HepG2 (cell line): ENCODE results near the gene DIP2C. TPM values are rescaled to one million over a fixed set of nuclear protein-coding genes. Genes with fewer than 3 reads are reported as not detected.

Experiments
- ATAC-seq: fragments of 200-7000 bp; cut with Tn5 transposase; 3 replicates; pipeline ENCODE4 v1.9.1; 2020; ENCODE audit warnings: mild to moderate bottlenecking, moderate library complexity
- BruUV-seq: library from RNA; stranded (reverse); fragments of 400-500 nt; replicated peaks from 2 replicates; lab custom pipeline; 2021; lab: Mats Ljungman, UMichigan
- CTCF ChIA-PET: fragments of 300-600 bp; formaldehyde crosslinking; extraction: SDS; loops from one replicate; lab custom pipeline; 2021; ENCODE audit warnings: low total read pairs, inconsistent platforms, low intra/inter-chr PET ratio; lab: Yijun Ruan, JAX
- POLR2A ChIA-PET: fragments of 350-600 bp; sonication (Branson Sonifier 250); formaldehyde crosslinking; loops from one replicate; lab custom pipeline; 2020; ENCODE audit warnings: antibody characterized with exemption, inconsistent platforms; lab: Yijun Ruan, JAX
- DNase-seq: peaks from one replicate; pipeline ENCODE4 v3.0.0-alpha.2; 2015; ENCODE audit warnings: low spot score
- FAIRE-seq: peaks from 3 replicates; lab custom pipeline; 2011; peaks lifted over from hg19 to GRCh38; lab: Jason Lieb, UNC
- H2AFZ ChIP-seq: one replicate; pipeline ENCODE4 v1.6.1; 2011; ENCODE audit warnings: low read length, inconsistent platforms
- H3K27ac ChIP-seq: fragments of 300-600 bp; 3 replicates; pipeline ENCODE4 v1.8.0; 2011; ENCODE audit warnings: mixed run types, mild to moderate bottlenecking, mixed read lengths, low read length, inconsistent platforms; ENCODE audit not compliant: insufficient read depth; ENCODE audit errors: extremely low read length
- H3K27me3 ChIP-seq, 2 experiments: fragments of 200-600 bp in 1 of 2; 2 replicates in 1 of 2; 3 replicates in 1 of 2; pipeline versions ENCODE4 v1.6.0 to v1.8.0; 2011; ENCODE audit warnings: low read length in 2 of 2, mild to moderate bottlenecking in 2 of 2, moderate library complexity in 2 of 2, inconsistent platforms in 1 of 2; ENCODE audit not compliant: insufficient read depth in 2 of 2, control insufficient read depth in 1 of 2
- H3K36me3 ChIP-seq, 2 experiments: fragments of 200-600 bp in 1 of 2; replicated peaks in 1 of 2; 2 replicates in 1 of 2; 3 replicates in 1 of 2; pipeline versions ENCODE4 v1.5.1 to v1.8.0; 2011; ENCODE audit warnings: low read length in 2 of 2, inconsistent platforms in 1 of 2; ENCODE audit not compliant: insufficient read depth in 2 of 2, control insufficient read depth in 1 of 2
- H3K4me1 ChIP-seq: 2 replicates; pipeline ENCODE4 v1.5.1; 2012; ENCODE audit warnings: low read length, inconsistent platforms; ENCODE audit not compliant: insufficient read depth
- H3K4me2 ChIP-seq: 2 replicates; pipeline ENCODE4 v1.6.0; 2011; ENCODE audit warnings: low read depth, low read length, inconsistent platforms
- H3K4me3 ChIP-seq, 3 experiments: fragments of 200-600 bp in 1 of 3; sonication (generic), shearing (Covaris generic) in 1 of 3; replicated peaks in 1 of 3; 2 replicates each; pipeline ENCODE4 v1.5.1; 2011 to 2016; ENCODE audit warnings: low read length in 3 of 3, inconsistent platforms in 2 of 3, low read depth in 2 of 3, mild to moderate bottlenecking in 2 of 3, control low read depth in 1 of 3, mixed read lengths in 1 of 3; ENCODE audit not compliant: insufficient read depth in 1 of 3
- H3K79me2 ChIP-seq: one replicate; pipeline ENCODE4 v1.6.1; 2011; ENCODE audit warnings: low read length, inconsistent platforms; ENCODE audit not compliant: insufficient read depth
- H3K9ac ChIP-seq: 2 replicates; pipeline ENCODE4 v1.6.0; 2011; ENCODE audit warnings: mild to moderate bottlenecking, low read depth, low read length, inconsistent platforms; ENCODE audit not compliant: insufficient read depth
- H3K9me3 ChIP-seq: 2 replicates; pipeline ENCODE4 v1.5.1; 2012; ENCODE audit warnings: mild to moderate bottlenecking, low read length
- H4K20me1 ChIP-seq: 2 replicates; pipeline ENCODE4 v1.6.0; 2011; ENCODE audit warnings: inconsistent platforms, mild to moderate bottlenecking, low read length, moderate library complexity; ENCODE audit not compliant: insufficient read depth
- AKAP8 ChIP-seq: sonication (generic); formaldehyde crosslinking; IDR thresholded peaks from 2 replicates; pipeline ENCODE4 v1.5.1; 2020; ENCODE audit warnings: mild to moderate bottlenecking, missing genetic modification reagents
- ATF2 ChIP-seq: sonication (generic); formaldehyde crosslinking; IDR thresholded peaks from 2 replicates; pipeline ENCODE4 v1.4.0; 2020; ENCODE audit warnings: missing genetic modification reagents
- CEBPG ChIP-seq: IDR thresholded peaks from 2 replicates; pipeline ENCODE4 v1.6.1; 2016
- GATA4 ChIP-seq: sonication (generic); IDR thresholded peaks from 2 replicates; pipeline ENCODE4 v1.6.1; 2016; ENCODE audit warnings: antibody characterized with exemption, low read depth, borderline replicate concordance
- JARID2 ChIP-seq: sonication (generic); formaldehyde crosslinking; IDR thresholded peaks from 2 replicates; pipeline ENCODE4 v1.8.1; 2023; ENCODE audit warnings: missing genetic modification reagents, inconsistent platforms; ENCODE audit not compliant: insufficient replicate concordance
- SNAPC2 ChIP-seq: sonication (generic); formaldehyde crosslinking; IDR thresholded peaks from 2 replicates; pipeline ENCODE4 v1.8.1; 2022; ENCODE audit warnings: mild to moderate bottlenecking, missing genetic modification reagents
- WIZ ChIP-seq: sonication (generic); formaldehyde crosslinking; IDR thresholded peaks from 2 replicates; pipeline ENCODE4 v1.5.1; 2020; ENCODE audit warnings: mild to moderate bottlenecking, missing genetic modification reagents
- ZNF256 ChIP-seq: sonication (generic); formaldehyde crosslinking; conservative IDR thresholded peaks from 2 replicates; pipeline ENCODE4 v1.4.0; 2020; ENCODE audit warnings: missing genetic modification reagents
- ZNF354B ChIP-seq: sonication (generic); formaldehyde crosslinking; IDR thresholded peaks from 2 replicates; pipeline ENCODE4 v1.8.0; 2022; ENCODE audit warnings: mild to moderate bottlenecking, missing genetic modification reagents
- ZNF501 ChIP-seq: sonication (generic); formaldehyde crosslinking; IDR thresholded peaks from 2 replicates; pipeline ENCODE4 v1.5.1; 2020; ENCODE audit warnings: mild to moderate bottlenecking, moderate library complexity, missing genetic modification reagents
- ZNF761 ChIP-seq: sonication (generic); formaldehyde crosslinking; conservative IDR thresholded peaks from 2 replicates; pipeline ENCODE4 v1.4.0; 2020; ENCODE audit warnings: mild to moderate bottlenecking, missing genetic modification reagents
- WGBS: methylation state at CpG from one replicate; pipeline ENCODE4 v1.1.6; 2017; ENCODE audit warnings: low lambda C conversion rate; 5-methylcytosine and 5-hydroxymethylcytosine counted together
- in situ Hi-C: cut with HindIII; loops from 2 replicates; pipeline ENCODE4 v1.10.0; 2017; ENCODE audit warnings: low pct_unique_long_range_greater_than_20kb; ENCODE audit not compliant: extremely low pct_ligation_motif_present
- intact Hi-C: fragments of 100-400 bp; cut with micrococcal nuclease; formaldehyde crosslinking; loops from one replicate; pipeline ENCODE4 v1.10.0; 2022; ENCODE audit not compliant: unreplicated experiment
- polyA plus RNA-seq, 8 experiments: library from polyadenylated mRNA; depleted of rRNA in 3 of 8; stranded (reverse) in 7 of 8; unstranded in 1 of 8; fragments of >200 nt; fragmentation: Illumina TruSeq in 4 of 8; extraction: Trizol in 4 of 8; gene quantifications; 2 replicates each; pipeline versions ENCODE4 v1.2.1 to v1.2.3, GENCODE V29; 2011 to 2016; ENCODE audit warnings: low read depth in 4 of 8, missing spikeins in 1 of 8, mixed read lengths in 1 of 8; ENCODE audit not compliant: insufficient read depth in 1 of 8
- total RNA-seq, 5 experiments: library from RNA; depleted of rRNA; stranded (reverse); fragments of >200 nt; fragmentation: Illumina TruSeq; extraction: Trizol; gene quantifications; 2 replicates each; pipeline ENCODE4 v1.2.3, GENCODE V29; 2016; ENCODE audit warnings: low read depth in 1 of 5

DIP2C gene
- total and polyA plus RNA-seq, 2 of the 13 experiments (the other 11 are each of a cell fraction or from before 2014, with no cell fraction given), result 2.2 to 2.7 TPM

- ATAC-seq, result no peak
- in situ Hi-C loops (no loop called here), intact Hi-C loops (no loop called here)
- POLR2A ChIA-PET, result no interaction called here
- FAIRE-seq, result no peak
- BruUV-seq, result no TSS peak
- H3K4me2 ChIP-seq, result no peak overlapping the region
- no peak overlapping the region for H2AFZ ChIP-seq
- peaks cover 0 to 13% of the 10 kb centered on the region in 2 experiments; a peak in 3 of 5 replicates for H3K36me3 ChIP-seq
- H3K27ac ChIP-seq, result no peak overlapping the region
- no peaks in the 10 kb centered on the region for H3K4me1 ChIP-seq
- no peak for TF ChIP-seq JARID2 (CRISPR knock-in tag)
- CTCF ChIA-PET, result no interaction called here
- H3K79me2 ChIP-seq, result no peaks in the 10 kb centered on the region
- no peak overlapping the region for H3K9ac ChIP-seq
- 97% methylated on average over 12 of the region's 12 CpGs for WGBS
- H4K20me1 ChIP-seq, result no peaks in the 10 kb centered on the region
- H3K4me3 ChIP-seq, result no peak overlapping the region
- no peaks in the 10 kb centered on the region for H3K27me3 ChIP-seq
- no peaks in the 10 kb centered on the region for H3K9me3 ChIP-seq
- DNase-seq, result no peak
Observed at GRCh38 chr10:409408-410040, 279.9 kb downstream of the DIP2C start.

GRCh38 chr10:408236-408635 is 281.2 kb downstream of the DIP2C start:
- peaks cover 0 to 9% of the 10 kb centered on the region in 2 experiments; a peak in 2 of 5 replicates for H3K36me3 ChIP-seq
- no peak overlapping the region for H3K9ac ChIP-seq
- TF ChIP-seq SNAPC2 (no peak), ZNF256 (CRISPR knock-in tag) (no peak), ATF2 (CRISPR knock-in tag) (no peak), ZNF501 (CRISPR knock-in tag) (no peak), AKAP8 (CRISPR knock-in tag) (no peak), WIZ (CRISPR knock-in tag) (no peak), ZNF761 (no peak), CEBPG (no peak), ZNF354B (no peak), GATA4 (no peak)
- TF ChIP-seq, all 625 proteins: peak for 0
- ATAC-seq, result no peak
- no peak overlapping the region for H3K27ac ChIP-seq
- H3K79me2 ChIP-seq, result no peaks in the 10 kb centered on the region
- no peak overlapping the region for H3K4me2 ChIP-seq
- ChIA-PET POLR2A (no interaction called here), CTCF (no interaction called here)
- H3K4me3 ChIP-seq, result no peak overlapping the region
- no peaks in the 10 kb centered on the region for H4K20me1 ChIP-seq
- in situ Hi-C loops (no loop called here), intact Hi-C loops (no loop called here)
- WGBS, result 92% methylated on average over 3 of the region's 3 CpGs
- H3K27me3 ChIP-seq, result no peaks in the 10 kb centered on the region
- BruUV-seq, result no TSS peak
- H2AFZ ChIP-seq, result no peak overlapping the region
- no peak for FAIRE-seq
- no peaks in the 10 kb centered on the region for H3K4me1 ChIP-seq
- H3K9me3 ChIP-seq, result no peaks in the 10 kb centered on the region
- no peak for DNase-seq
